ENCODE data around the gene AKAP13. TPM values are rescaled to one million over a fixed set of nuclear protein-coding genes. Genes with fewer than 3 reads are reported as not detected.

The AKAP13 gene
- polyA plus RNA-seq, 2 of the 4 experiments (the other 2 are of a cell fraction) = 20.4 to 28.8 TPM

DNA sequence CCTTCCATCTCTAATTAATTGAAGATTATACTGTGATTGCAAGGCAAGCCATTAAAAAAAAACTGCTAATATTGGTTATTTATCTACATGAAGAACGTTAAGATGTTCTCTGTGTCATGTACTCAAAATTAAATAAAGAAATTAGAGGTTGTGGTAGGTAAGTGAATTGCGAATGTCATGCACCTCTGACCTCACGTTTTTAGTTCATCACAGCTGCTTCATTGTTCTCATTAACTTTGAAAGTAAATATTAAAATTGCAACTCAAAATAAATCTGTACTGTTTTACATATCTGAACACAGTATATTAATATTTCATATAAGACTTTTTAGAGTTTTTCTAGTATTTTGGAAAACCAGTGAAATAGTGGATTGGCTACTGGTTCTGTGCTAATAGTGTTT, 320.4 kb downstream of the AKAP13 start:
- Histone ChIP-seq H3K4me3 (no peak overlapping the region), H3K4me1 (peaks cover 6% of the 10 kb centered on the region; the same call in 2 of the 3 replicates), H3K27ac (no peak overlapping the region), H3K4me2 (no peak overlapping the region), H3K9me3 (no peaks in the 10 kb centered on the region)
- ChIA-PET POLR2A (no interaction called here), CTCF (no interaction called here)
- no peak for DNase-seq (ENCODE audit: low read depth in 1 of 2, low spot score in 1 of 2)
- ATAC-seq = no peak
- FAIRE-seq = no peak
- 85% methylated on average over 3 of the region's 3 CpGs for WGBS (ENCODE audit: missing lambda C conversion rate)
- TF ChIP-seq, protein P1, sequence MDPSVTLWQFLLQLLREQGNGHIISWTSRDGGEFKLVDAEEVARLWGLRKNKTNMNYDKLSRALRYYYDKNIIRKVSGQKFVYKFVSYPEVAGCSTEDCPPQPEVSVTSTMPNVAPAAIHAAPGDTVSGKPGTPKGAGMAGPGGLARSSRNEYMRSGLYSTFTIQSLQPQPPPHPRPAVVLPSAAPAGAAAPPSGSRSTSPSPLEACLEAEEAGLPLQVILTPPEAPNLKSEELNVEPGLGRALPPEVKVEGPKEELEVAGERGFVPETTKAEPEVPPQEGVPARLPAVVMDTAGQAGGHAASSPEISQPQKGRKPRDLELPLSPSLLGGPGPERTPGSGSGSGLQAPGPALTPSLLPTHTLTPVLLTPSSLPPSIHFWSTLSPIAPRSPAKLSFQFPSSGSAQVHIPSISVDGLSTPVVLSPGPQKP (IDR thresholded peaks at IDR 0.05; ENCODE audit: low read depth, low read length) = no peak
- TF ChIP-seq RCOR1 (IDR thresholded peaks at IDR 0.05; ENCODE audit: low read depth, low read length) = no peak
- no peak for TF ChIP-seq NFE2L2 (conservative IDR thresholded peaks at IDR 0.05; ENCODE audit: low read length)
- no peak for TF ChIP-seq ZC3H11A (IDR thresholded peaks at IDR 0.05)
- no peak for TF ChIP-seq POLR2AphosphoS2 (conservative IDR thresholded peaks at IDR 0.05; ENCODE audit: low read length)
- no peak for TF ChIP-seq EP300 (IDR thresholded peaks at IDR 0.05)
- TF ChIP-seq, protein P2, sequence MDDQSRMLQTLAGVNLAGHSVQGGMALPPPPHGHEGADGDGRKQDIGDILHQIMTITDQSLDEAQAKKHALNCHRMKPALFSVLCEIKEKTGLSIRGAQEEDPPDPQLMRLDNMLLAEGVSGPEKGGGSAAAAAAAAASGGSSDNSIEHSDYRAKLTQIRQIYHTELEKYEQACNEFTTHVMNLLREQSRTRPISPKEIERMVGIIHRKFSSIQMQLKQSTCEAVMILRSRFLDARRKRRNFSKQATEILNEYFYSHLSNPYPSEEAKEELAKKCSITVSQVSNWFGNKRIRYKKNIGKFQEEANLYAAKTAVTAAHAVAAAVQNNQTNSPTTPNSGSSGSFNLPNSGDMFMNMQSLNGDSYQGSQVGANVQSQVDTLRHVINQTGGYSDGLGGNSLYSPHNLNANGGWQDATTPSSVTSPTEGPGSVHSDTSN (IDR thresholded peaks at IDR 0.05) = no peak
- TF ChIP-seq EHF (CRISPR knock-in tag; IDR thresholded peaks at IDR 0.05) = no peak
- TF ChIP-seq, protein P3, sequence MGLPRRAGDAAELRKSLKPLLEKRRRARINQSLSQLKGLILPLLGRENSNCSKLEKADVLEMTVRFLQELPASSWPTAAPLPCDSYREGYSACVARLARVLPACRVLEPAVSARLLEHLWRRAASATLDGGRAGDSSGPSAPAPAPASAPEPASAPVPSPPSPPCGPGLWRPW (IDR thresholded peaks at IDR 0.05) = no peak
- TF ChIP-seq BHLHE40 (IDR thresholded peaks at IDR 0.05; ENCODE audit: low read depth, low read length) = no peak
- no peak for TF ChIP-seq ZSCAN20 (CRISPR knock-in tag; IDR thresholded peaks at IDR 0.05)
- TF ChIP-seq NPAS2 (CRISPR knock-in tag; IDR thresholded peaks at IDR 0.05; ENCODE audit: borderline replicate concordance) = no peak
- TF ChIP-seq SREBF2 (IDR thresholded peaks at IDR 0.05) = no peak
- TF ChIP-seq HOXA7 (CRISPR knock-in tag; IDR thresholded peaks at IDR 0.05) = no peak
- TF ChIP-seq, protein P4, sequence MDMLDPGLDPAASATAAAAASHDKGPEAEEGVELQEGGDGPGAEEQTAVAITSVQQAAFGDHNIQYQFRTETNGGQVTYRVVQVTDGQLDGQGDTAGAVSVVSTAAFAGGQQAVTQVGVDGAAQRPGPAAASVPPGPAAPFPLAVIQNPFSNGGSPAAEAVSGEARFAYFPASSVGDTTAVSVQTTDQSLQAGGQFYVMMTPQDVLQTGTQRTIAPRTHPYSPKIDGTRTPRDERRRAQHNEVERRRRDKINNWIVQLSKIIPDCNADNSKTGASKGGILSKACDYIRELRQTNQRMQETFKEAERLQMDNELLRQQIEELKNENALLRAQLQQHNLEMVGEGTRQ (IDR thresholded peaks at IDR 0.05) = no peak
- TF ChIP-seq ZFP36 (IDR thresholded peaks at IDR 0.05; ENCODE audit: borderline replicate concordance, partially characterized antibody) = no peak
- TF ChIP-seq TFCP2L1 (CRISPR knock-in tag; IDR thresholded peaks at IDR 0.05) = no peak

DNA sequence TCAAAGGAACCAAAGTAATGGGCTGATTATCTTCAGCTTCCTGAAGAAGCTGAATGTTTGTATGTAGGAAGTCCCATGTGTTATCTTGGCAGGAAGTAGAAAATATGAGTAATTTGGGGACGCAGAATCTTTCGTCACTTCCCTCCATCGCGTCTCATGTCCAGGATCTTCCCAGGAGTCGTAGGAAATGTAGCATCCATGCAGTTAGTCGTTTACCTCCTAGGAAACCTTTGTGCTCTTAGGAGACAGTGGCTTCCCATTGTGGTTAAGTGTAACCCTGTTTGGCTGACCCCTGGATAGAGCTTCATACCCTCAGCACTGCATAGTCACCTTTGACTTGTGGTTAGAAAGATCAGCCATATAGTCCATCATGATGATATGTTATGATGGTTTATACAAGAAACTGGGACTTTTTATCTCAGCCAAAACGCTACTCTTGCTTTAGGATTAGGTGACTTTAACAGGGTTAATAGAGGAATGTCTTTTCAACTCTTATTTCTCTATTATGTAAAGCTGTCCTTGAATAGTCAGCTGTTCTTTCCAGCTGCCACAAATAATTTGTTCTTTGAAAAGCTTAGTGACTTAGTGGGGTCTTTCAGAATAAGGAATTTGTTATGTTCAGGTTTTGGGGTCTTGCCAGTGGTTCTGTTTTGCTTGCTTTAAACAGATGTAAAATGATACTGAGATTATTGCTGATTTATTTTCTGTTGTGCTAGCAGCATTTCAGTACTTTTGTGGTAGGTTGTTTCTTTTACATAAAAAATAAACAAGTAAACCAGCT, 322.1 kb downstream of the AKAP13 start:
- peaks cover 16% of the 10 kb centered on the region for H3K4me1 ChIP-seq
- FAIRE-seq = peak; percentile 46
- no peak overlapping the region for H3K4me2 ChIP-seq
- no peak overlapping the region for H3K4me3 ChIP-seq
- H3K9me3 ChIP-seq = no peaks in the 10 kb centered on the region
- no peak overlapping the region; a peak in 1 of 6 replicates for H3K27ac ChIP-seq
- TF ChIP-seq MYC (IDR thresholded peaks at IDR 0.05; ENCODE audit: borderline replicate concordance, low read length) = no peak
- no peak for TF ChIP-seq HOXA7 (CRISPR knock-in tag; IDR thresholded peaks at IDR 0.05)
- TF ChIP-seq GATA3 (IDR thresholded peaks at IDR 0.05; ENCODE audit: borderline replicate concordance) = no peak
- TF ChIP-seq RNF2 (IDR thresholded peaks at IDR 0.05; ENCODE audit: borderline replicate concordance, low read depth) = no peak
- no peak for TF ChIP-seq TFCP2L1 (CRISPR knock-in tag; IDR thresholded peaks at IDR 0.05)
- TF ChIP-seq POLR2AphosphoS2 (conservative IDR thresholded peaks at IDR 0.05; ENCODE audit: low read length) = no peak
- TF ChIP-seq RFX5 (IDR thresholded peaks at IDR 0.05) = no peak
- no peak for TF ChIP-seq MAFK (IDR thresholded peaks at IDR 0.05; ENCODE audit: partially characterized antibody)
- TF ChIP-seq RCOR1 (IDR thresholded peaks at IDR 0.05; ENCODE audit: low read depth, low read length) = no peak
- no peak for TF ChIP-seq CEBPB (IDR thresholded peaks at IDR 0.05)
- no peak for TF ChIP-seq ESRRA (IDR thresholded peaks at IDR 0.05; ENCODE audit: borderline replicate concordance, low read length)
- TF ChIP-seq, protein P5, sequence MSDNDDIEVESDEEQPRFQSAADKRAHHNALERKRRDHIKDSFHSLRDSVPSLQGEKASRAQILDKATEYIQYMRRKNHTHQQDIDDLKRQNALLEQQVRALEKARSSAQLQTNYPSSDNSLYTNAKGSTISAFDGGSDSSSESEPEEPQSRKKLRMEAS (IDR thresholded peaks at IDR 0.05) = no peak
- TF ChIP-seq RAD21 (conservative IDR thresholded peaks at IDR 0.05 in 1 of 2, IDR thresholded peaks at IDR 0.05 in 1 of 2) = no peak
- no peak for TF ChIP-seq EP300 (IDR thresholded peaks at IDR 0.05)
- no peak for TF ChIP-seq NFE2L2 (conservative IDR thresholded peaks at IDR 0.05; ENCODE audit: low read length)
- TF ChIP-seq HOXB13 (CRISPR knock-in tag; IDR thresholded peaks at IDR 0.05; ENCODE audit: low read depth) = no peak
- TF ChIP-seq ZSCAN20 (CRISPR knock-in tag; IDR thresholded peaks at IDR 0.05) = no peak
- no peak for TF ChIP-seq ZFP36 (IDR thresholded peaks at IDR 0.05; ENCODE audit: borderline replicate concordance, partially characterized antibody)
- TF ChIP-seq, protein P3 (IDR thresholded peaks at IDR 0.05) = no peak
- ChIA-PET POLR2A (no interaction called here), CTCF (interaction anchor here (0.7 to 1.0 kb wide), 3 partner anchors 27 to 198 kb away, joined by 3 read pairs; no protein-coding TSS in a partner anchor)
- DNase-seq (ENCODE audit: low read depth in 1 of 2, low spot score in 1 of 2) = no peak
- 88% methylated on average over 7 of the region's 7 CpGs for WGBS (ENCODE audit: missing lambda C conversion rate)
- no peak for ATAC-seq
